NCI-H1048 (cell line): ENCODE data around the gene PZP.

ENCODE experiments used
- DNase-seq: peaks from one replicate; lab custom pipeline; 2025; lab: John Stamatoyannopoulos, UW

Gene PZP

GRCh38 chr12:9104087-9104486 is 104.1 kb downstream of the PZP start:
- no peak for DNase-seq

GRCh38 chr12:9103050-9103849 is 104.9 kb downstream of the PZP start:
- DNase-seq: no peak

DNA sequence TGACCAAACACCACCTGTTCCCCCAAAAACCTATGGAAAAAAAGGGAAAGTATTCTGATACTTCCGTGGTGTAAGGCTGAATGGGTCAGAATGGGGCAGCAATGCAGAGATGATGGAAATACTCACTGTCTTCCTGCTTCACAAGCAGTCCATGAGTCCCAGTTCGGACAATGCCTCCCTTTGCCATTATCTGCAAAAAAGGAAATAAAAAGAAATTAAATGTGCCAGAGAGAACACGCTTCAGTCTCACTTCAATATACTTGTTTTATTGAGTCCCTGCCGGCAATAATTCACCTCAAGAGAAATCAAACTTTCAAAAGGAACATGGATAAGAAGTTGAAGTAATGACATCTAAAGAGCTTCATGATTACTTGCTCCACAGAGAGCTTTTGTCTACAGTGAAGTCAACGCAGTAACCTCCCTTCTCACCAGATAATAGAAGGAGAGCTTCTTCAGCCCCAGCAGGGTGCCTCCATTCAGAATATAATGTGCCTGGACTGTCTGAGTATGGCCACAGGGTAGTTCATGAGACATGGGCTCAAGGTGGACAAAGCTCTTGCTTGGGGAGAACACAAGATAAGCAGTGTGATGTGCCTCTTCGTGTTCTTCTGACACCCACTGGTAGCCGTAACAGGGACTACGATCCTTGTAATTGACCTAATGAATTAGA is 107.0 kb downstream of the PZP start:
- no peak for DNase-seq

DNA sequence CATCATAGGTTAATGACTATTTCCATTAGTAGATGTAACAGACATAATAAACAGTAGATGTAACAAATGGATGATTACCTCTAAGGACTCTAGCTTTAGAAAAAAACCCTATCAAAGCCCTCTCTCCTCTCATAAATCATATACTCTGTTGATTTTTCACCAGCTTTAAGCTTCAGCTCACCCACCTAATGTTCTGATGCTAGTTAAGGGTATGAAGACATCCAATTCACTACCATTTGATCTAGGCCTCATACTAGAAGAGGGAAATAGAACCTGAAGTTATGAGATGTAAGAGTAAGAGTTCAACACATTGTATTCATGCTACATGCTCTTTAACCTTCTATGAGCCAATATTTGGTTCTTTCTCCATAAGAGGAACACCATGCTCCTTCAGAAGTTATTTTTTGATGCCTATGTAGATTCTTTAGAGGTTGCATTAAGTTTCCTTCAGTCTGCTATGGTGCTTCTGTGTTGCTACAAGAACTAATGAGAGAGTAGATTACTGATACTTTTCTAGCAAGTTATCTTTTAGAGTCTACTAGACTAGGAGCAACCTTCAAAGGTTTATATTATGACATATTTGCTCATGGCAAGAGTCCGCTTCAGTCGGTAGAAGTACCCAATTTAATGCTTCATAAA is 108.5 kb downstream of the PZP start:
- no peak for DNase-seq
